ENCODE measurements around the gene MARVELD3. TPM values are rescaled to one million over a fixed set of nuclear protein-coding genes. Genes with fewer than 3 reads are reported as not detected.

The MARVELD3 gene
- polyA plus RNA-seq, 2 of the 4 experiments (the other 2 are of a cell fraction) = 0.17 to 0.25 TPM

DNA sequence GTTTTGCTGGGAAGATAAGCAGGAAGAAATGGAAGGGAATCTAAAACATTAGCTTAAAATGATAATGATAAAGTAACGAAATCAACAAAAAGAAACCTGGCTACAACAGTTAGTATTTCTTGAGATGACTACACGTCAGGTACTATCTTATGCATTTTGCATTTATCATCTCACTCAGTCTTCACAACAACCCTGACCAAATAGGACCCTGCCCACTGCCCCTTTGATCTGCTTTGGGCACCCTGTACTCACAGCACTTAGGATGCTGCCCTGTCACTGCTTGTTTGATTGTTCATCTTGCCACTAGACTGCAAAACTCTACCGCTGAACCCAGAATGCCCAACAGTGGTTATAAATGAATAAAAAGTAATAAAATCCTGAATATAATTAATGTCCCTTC is 45.2 kb downstream of the MARVELD3 start:
- H3K27ac ChIP-seq = no peak overlapping the region
- peaks cover 20% of the 10 kb centered on the region for H3K4me1 ChIP-seq
- ChIA-PET CTCF (interaction anchor here (1.2 to 2.0 kb wide), 2 partner anchors 18 to 26 kb away, joined by 4 to 6 read pairs; no protein-coding TSS in a partner anchor), POLR2A (interaction anchor here (0.5 kb wide), 1 partner anchor 45 kb away, joined by 3 read pairs; no protein-coding TSS in a partner anchor)
- TF ChIP-seq ZFP36 (IDR thresholded peaks at IDR 0.05; ENCODE audit: borderline replicate concordance, partially characterized antibody) (no peak), FOXS1 (CRISPR knock-in tag; IDR thresholded peaks at IDR 0.05) (no peak), CBX8 (IDR thresholded peaks at IDR 0.05) (no peak), POLR2A (IDR thresholded peaks at IDR 0.05; ENCODE audit: low read length) (no peak), ZSCAN20 (CRISPR knock-in tag; IDR thresholded peaks at IDR 0.05) (no peak), JUNB (IDR thresholded peaks at IDR 0.05) (no peak), HOXB13 (CRISPR knock-in tag; IDR thresholded peaks at IDR 0.05; ENCODE audit: low read depth) (no peak)
- H3K4me3 ChIP-seq = no peak overlapping the region
- WGBS (ENCODE audit: missing lambda C conversion rate) = 95% methylated on average over 3 of the region's 3 CpGs
- no peak overlapping the region for H3K4me2 ChIP-seq
- no peaks in the 10 kb centered on the region for H3K9me3 ChIP-seq
- ATAC-seq = no peak
- no peak for FAIRE-seq
- DNase-seq (ENCODE audit: low read depth in 1 of 2, low spot score in 1 of 2) = no peak

DNA sequence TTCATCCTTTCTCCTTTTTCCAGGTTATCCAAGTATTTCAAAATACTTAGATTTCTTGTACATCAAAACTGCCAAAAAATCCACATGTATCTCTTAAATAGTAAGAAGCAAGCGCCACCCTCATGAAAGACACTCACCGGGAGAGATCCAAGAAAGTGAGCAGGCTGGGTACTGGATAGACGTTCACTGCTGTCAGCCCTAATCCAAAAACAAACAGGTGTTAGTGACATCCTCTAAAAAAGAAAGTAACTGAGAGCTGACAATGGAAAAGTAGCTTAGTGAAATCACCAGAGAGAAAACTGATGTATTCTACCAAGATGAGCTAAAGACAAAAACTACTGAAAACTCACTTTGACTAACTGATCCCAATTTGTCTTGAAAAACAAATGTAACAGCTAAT is 46.1 kb downstream of the MARVELD3 start:
- H3K4me3 ChIP-seq = no peak overlapping the region
- no peaks in the 10 kb centered on the region for H3K9me3 ChIP-seq
- ChIA-PET CTCF (interaction anchor here (0.8 kb wide), 1 partner anchor 58 kb away, joined by 3 read pairs; no protein-coding TSS in a partner anchor), POLR2A (no interaction called here)
- no peak for ATAC-seq
- no peak for DNase-seq (ENCODE audit: low read depth in 1 of 2, low spot score in 1 of 2)
- peaks cover 10% of the 10 kb centered on the region for H3K4me1 ChIP-seq
- 84% methylated on average over 3 of the region's 3 CpGs for WGBS (ENCODE audit: missing lambda C conversion rate)
- FAIRE-seq = no peak
- TF ChIP-seq, protein P1, sequence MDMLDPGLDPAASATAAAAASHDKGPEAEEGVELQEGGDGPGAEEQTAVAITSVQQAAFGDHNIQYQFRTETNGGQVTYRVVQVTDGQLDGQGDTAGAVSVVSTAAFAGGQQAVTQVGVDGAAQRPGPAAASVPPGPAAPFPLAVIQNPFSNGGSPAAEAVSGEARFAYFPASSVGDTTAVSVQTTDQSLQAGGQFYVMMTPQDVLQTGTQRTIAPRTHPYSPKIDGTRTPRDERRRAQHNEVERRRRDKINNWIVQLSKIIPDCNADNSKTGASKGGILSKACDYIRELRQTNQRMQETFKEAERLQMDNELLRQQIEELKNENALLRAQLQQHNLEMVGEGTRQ (IDR thresholded peaks at IDR 0.05) = no peak
- no peak for TF ChIP-seq FOSB (CRISPR knock-in tag; IDR thresholded peaks at IDR 0.05)
- TF ChIP-seq, protein P2, sequence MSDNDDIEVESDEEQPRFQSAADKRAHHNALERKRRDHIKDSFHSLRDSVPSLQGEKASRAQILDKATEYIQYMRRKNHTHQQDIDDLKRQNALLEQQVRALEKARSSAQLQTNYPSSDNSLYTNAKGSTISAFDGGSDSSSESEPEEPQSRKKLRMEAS (IDR thresholded peaks at IDR 0.05) = no peak
- TF ChIP-seq CBX8 (IDR thresholded peaks at IDR 0.05) = no peak
- no peak for TF ChIP-seq POLR2AphosphoS2 (conservative IDR thresholded peaks at IDR 0.05; ENCODE audit: low read length)
- no peak for TF ChIP-seq GATA3 (IDR thresholded peaks at IDR 0.05; ENCODE audit: borderline replicate concordance)
- no peak for TF ChIP-seq EP300 (IDR thresholded peaks at IDR 0.05)
- no peak for TF ChIP-seq EHMT2 (IDR thresholded peaks at IDR 0.05; ENCODE audit: low read depth)
- TF ChIP-seq CHD4 (IDR thresholded peaks at IDR 0.05; ENCODE audit: borderline replicate concordance) = no peak
- TF ChIP-seq, protein P3, sequence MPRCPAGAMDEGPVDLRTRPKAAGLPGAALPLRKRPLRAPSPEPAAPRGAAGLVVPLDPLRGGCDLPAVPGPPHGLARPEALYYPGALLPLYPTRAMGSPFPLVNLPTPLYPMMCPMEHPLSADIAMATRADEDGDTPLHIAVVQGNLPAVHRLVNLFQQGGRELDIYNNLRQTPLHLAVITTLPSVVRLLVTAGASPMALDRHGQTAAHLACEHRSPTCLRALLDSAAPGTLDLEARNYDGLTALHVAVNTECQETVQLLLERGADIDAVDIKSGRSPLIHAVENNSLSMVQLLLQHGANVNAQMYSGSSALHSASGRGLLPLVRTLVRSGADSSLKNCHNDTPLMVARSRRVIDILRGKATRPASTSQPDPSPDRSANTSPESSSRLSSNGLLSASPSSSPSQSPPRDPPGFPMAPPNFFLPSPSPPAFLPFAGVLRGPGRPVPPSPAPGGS (IDR thresholded peaks at IDR 0.05) = no peak
- no peak for TF ChIP-seq FOXS1 (CRISPR knock-in tag; IDR thresholded peaks at IDR 0.05)
- no peak for TF ChIP-seq NFE2L2 (conservative IDR thresholded peaks at IDR 0.05; ENCODE audit: low read length)
- TF ChIP-seq RARB (CRISPR knock-in tag; IDR thresholded peaks at IDR 0.05) = no peak
- no peak for TF ChIP-seq POLR2A (IDR thresholded peaks at IDR 0.05; ENCODE audit: low read length)
- no peak for TF ChIP-seq TFCP2L1 (CRISPR knock-in tag; IDR thresholded peaks at IDR 0.05)
- H3K4me2 ChIP-seq = no peak overlapping the region
- no peak overlapping the region for H3K27ac ChIP-seq

DNA sequence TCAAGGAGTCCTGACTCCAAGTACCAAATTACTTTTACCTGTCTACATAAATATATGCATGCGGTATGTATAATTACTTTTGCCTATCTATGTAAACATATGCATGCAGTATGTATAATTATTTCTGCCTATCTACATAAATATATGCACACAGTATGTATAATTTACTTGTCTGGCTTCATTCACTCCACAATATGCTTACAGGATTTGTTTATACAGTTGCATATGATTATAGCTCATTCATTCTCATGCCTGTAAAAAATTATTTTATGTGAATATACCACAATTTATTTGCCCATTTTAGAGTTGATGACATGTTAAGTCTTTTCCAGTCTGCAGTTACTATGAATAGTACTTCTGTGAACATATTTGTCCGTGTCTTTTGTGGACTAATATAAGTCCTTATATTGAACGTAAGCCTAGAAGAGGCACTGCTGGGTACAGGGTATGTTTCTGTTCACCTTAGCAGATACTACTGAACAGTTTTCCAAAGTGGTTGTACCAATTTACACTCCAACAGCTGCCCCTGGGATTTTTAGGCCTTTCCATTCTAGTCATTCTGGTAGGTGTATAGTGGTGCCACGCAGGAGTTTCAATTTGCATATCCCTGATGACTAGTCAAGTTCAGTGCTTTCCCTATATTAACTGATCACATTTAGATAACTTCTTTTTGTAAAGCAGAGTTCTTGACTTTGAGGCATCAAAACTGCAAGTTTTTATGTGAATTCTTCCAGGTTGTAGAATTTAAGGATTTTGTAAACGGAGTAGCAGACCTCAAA is 47.0 kb downstream of the MARVELD3 start:
- WGBS (ENCODE audit: missing lambda C conversion rate) = 92% methylated on average over 5 of the region's 5 CpGs
- FAIRE-seq (no peak), DNase-seq (ENCODE audit: low read depth in 1 of 2, low spot score in 1 of 2) (no peak), ATAC-seq (no peak)
- no peak overlapping the region for H3K4me2 ChIP-seq
- no peak overlapping the region for H3K4me3 ChIP-seq
- ChIA-PET CTCF (interaction anchor here (1.1 kb wide), 1 partner anchor 42 kb away, joined by 5 read pairs; no protein-coding TSS in a partner anchor), POLR2A (no interaction called here)
- TF ChIP-seq RCOR1 (IDR thresholded peaks at IDR 0.05; ENCODE audit: low read depth, low read length) (no peak), FOSL2 (IDR thresholded peaks at IDR 0.05) (no peak), FOSL2 (CRISPR knock-in tag; IDR thresholded peaks at IDR 0.05) (no peak)
- H3K9me3 ChIP-seq = no peaks in the 10 kb centered on the region
- H3K4me1 ChIP-seq = peaks cover 2% of the 10 kb centered on the region; the same call in 2 of the 3 replicates
- H3K27ac ChIP-seq = no peak overlapping the region

Data from A549 (cell line).